NCI-H2227 (cell line): Measurements from ENCODE around the gene ATP4A.

Experiments used
- DNase-seq: peaks from one replicate; lab custom pipeline; 2025; ENCODE audit not compliant: unreplicated experiment; lab: John Stamatoyannopoulos, UW

Gene ATP4A

GRCh38 chr19:35566738-35567137 lies 3.3 kb upstream of the ATP4A start:
- DNase-seq, result no peak

- DNase-seq, result no peak
Measured at GRCh38 chr19:35565016-35565856, 1.8 kb upstream of the ATP4A start.

- DNase-seq, result no peak
Measured at GRCh38 chr19:35562776-35563175, 682 bp downstream of the ATP4A start.

- no peak for DNase-seq
Measured at GRCh38 chr19:35562336-35562735, 1.1 kb downstream of the ATP4A start.

GRCh38 chr19:35561436-35561835 lies 2.0 kb downstream of the ATP4A start:
- DNase-seq, result no peak

- no peak for DNase-seq
Measured at GRCh38 chr19:35560677-35561076, 2.8 kb downstream of the ATP4A start.

- DNase-seq, result no peak
Measured at GRCh38 chr19:35560271-35560670, 3.2 kb downstream of the ATP4A start.

- no peak for DNase-seq
Measured at GRCh38 chr19:35559781-35560180, 3.7 kb downstream of the ATP4A start.

GRCh38 chr19:35559281-35559659 lies 4.2 kb downstream of the ATP4A start:
- no peak for DNase-seq

GRCh38 chr19:35558400-35559280 lies 4.8 kb downstream of the ATP4A start:
- DNase-seq, result peak; percentile 74

- DNase-seq, result peak; percentile 100
Measured at GRCh38 chr19:35557539-35558399, 5.7 kb downstream of the ATP4A start.

GRCh38 chr19:35556846-35557538 lies 6.5 kb downstream of the ATP4A start:
- DNase-seq, result no peak

- no peak for DNase-seq
Measured at GRCh38 chr19:35556025-35556590, 7.3 kb downstream of the ATP4A start.

- DNase-seq, result peak; percentile 58
Measured at GRCh38 chr19:35555301-35556005, 8.0 kb downstream of the ATP4A start.

GRCh38 chr19:35554076-35554475 lies 9.4 kb downstream of the ATP4A start:
- no peak for DNase-seq

- DNase-seq, result no peak
Measured at GRCh38 chr19:35553385-35554000, 10.0 kb downstream of the ATP4A start.

- no peak for DNase-seq
Measured at GRCh38 chr19:35552534-35553384, 10.7 kb downstream of the ATP4A start.

- DNase-seq, result no peak
Measured at GRCh38 chr19:35551091-35551810, 12.2 kb downstream of the ATP4A start.
